ENCODE data around the gene EVI5L. TPM values are rescaled to one million over a fixed set of nuclear protein-coding genes. Genes with fewer than 3 reads are reported as not detected.
A peak's percentile ranks its signal among the peaks of the same experiment; 100 is the strongest.

EVI5L gene
- total RNA-seq, 2 donors from 2014 or later, result 24.0 to 25.7 TPM

GRCh38 chr19:7830272-7830771 lies 304 bp downstream of the EVI5L start:
- Histone ChIP-seq H3K27me3 (replicated peaks; ENCODE audit: insufficient read depth) (no peaks in the 10 kb centered on the region), H3K4me1 (replicated peaks) (peaks cover 5% of the 10 kb centered on the region), H3K27ac (peak overlapping the region in 1 of 2 donors; percentile 19), H3K36me3 (no peaks in the 10 kb centered on the region), H3K4me3 (peak overlapping the region; percentile 73 to 91), H3K9me3 (no peaks in the 10 kb centered on the region)
- no peak for DNase-seq (ENCODE audit: low spot score)
- 4% methylated on average over 28 of the region's 53 CpGs for WGBS
- intact Hi-C loops (cut with DNase I), result loop anchor here (5.0 kb wide), 1 partner anchor 72 kb away; the partner anchor contains the start of gene MAP2K7
- no peak for TF ChIP-seq POLR2AphosphoS5 (IDR thresholded peaks at IDR 0.05)
- TF ChIP-seq CTCF (IDR thresholded peaks at IDR 0.05), result no peak

GRCh38 chr19:7830823-7831222 lies 805 bp downstream of the EVI5L start:
- intact Hi-C loops (cut with DNase I), result loop anchor here (5.0 kb wide), 1 partner anchor 71 kb away; the partner anchor contains the start of gene MAP2K7
- TF ChIP-seq POLR2AphosphoS5 (IDR thresholded peaks at IDR 0.05) (no peak), CTCF (IDR thresholded peaks at IDR 0.05) (no peak), POLR2A (IDR thresholded peaks at IDR 0.05) (no peak)

GRCh38 chr19:7831452-7831851 lies 1.4 kb downstream of the EVI5L start:
- Histone ChIP-seq H3K4me1 (replicated peaks) (peaks cover 5% of the 10 kb centered on the region), H3K9me3 (no peaks in the 10 kb centered on the region), H3K4me3 (no peak overlapping the region), H3K27me3 (replicated peaks; ENCODE audit: insufficient read depth) (no peaks in the 10 kb centered on the region), H3K27ac (no peak overlapping the region), H3K36me3 (no peaks in the 10 kb centered on the region)
- intact Hi-C loops (cut with DNase I), result loop anchor here (5.0 kb wide), 1 partner anchor 71 kb away; the partner anchor contains the start of gene MAP2K7
- WGBS, result 52% methylated on average over 10 of the region's 10 CpGs
- TF ChIP-seq POLR2A (IDR thresholded peaks at IDR 0.05) (no peak), CTCF (IDR thresholded peaks at IDR 0.05) (peak in 1 of 4 experiments; percentile 22), POLR2AphosphoS5 (IDR thresholded peaks at IDR 0.05) (no peak)
- no peak for DNase-seq (ENCODE audit: low spot score)

More at GRCh38 chr19:7830823-7831222, 805 bp downstream of the EVI5L start:
- Histone ChIP-seq H3K27me3 (replicated peaks; ENCODE audit: insufficient read depth) (no peaks in the 10 kb centered on the region), H3K4me1 (replicated peaks) (peaks cover 5% of the 10 kb centered on the region), H3K36me3 (no peaks in the 10 kb centered on the region), H3K27ac (no peak overlapping the region), H3K4me3 (peak overlapping the region; percentile 73 to 91), H3K9me3 (no peaks in the 10 kb centered on the region)
- WGBS, result 30% methylated on average over 7 of the region's 7 CpGs
- no peak for DNase-seq (ENCODE audit: low spot score)

- peaks cover 5% of the 10 kb centered on the region for H3K4me1 ChIP-seq (replicated peaks)
- H3K9me3 ChIP-seq, result no peaks in the 10 kb centered on the region
- H3K27ac ChIP-seq, result no peak overlapping the region
- H3K4me3 ChIP-seq, result no peak overlapping the region
- H3K27me3 ChIP-seq (replicated peaks; ENCODE audit: insufficient read depth), result no peaks in the 10 kb centered on the region
- intact Hi-C loops (cut with DNase I), result loop anchor here (5.0 kb wide), 1 partner anchor 70 kb away; the partner anchor contains the start of gene MAP2K7
- no peak for DNase-seq (ENCODE audit: low spot score)
- 83% methylated on average over 17 of the region's 17 CpGs for WGBS
- TF ChIP-seq POLR2AphosphoS5 (IDR thresholded peaks at IDR 0.05) (no peak), CTCF (IDR thresholded peaks at IDR 0.05) (no peak), POLR2A (IDR thresholded peaks at IDR 0.05) (no peak)
- H3K36me3 ChIP-seq, result no peaks in the 10 kb centered on the region
These were observed 2.0 kb downstream of the EVI5L start for GRCh38 chr19:7832009-7832408.

- no peaks in the 10 kb centered on the region for H3K27me3 ChIP-seq (replicated peaks; ENCODE audit: insufficient read depth)
- no peak overlapping the region for H3K4me3 ChIP-seq
- intact Hi-C loops (cut with DNase I), result loop anchor here (5.0 kb wide), 1 partner anchor 70 kb away; the partner anchor contains the start of gene MAP2K7
- 80% methylated on average over 12 of the region's 12 CpGs for WGBS
- H3K9me3 ChIP-seq, result no peaks in the 10 kb centered on the region
- peaks cover 5% of the 10 kb centered on the region for H3K4me1 ChIP-seq (replicated peaks)
- DNase-seq (ENCODE audit: low spot score), result no peak
- no peaks in the 10 kb centered on the region for H3K36me3 ChIP-seq
- peak overlapping the region in 1 of 2 donors; percentile 27 for H3K27ac ChIP-seq
- TF ChIP-seq POLR2A (IDR thresholded peaks at IDR 0.05) (no peak), POLR2AphosphoS5 (IDR thresholded peaks at IDR 0.05) (no peak), CTCF (IDR thresholded peaks at IDR 0.05) (no peak)
These were observed 2.8 kb downstream of the EVI5L start for GRCh38 chr19:7832781-7833180.

Measured in prostate gland (tissue), 2 donors.